Measurements from ENCODE around the gene TMEM201. TPM values are rescaled to one million over a fixed set of nuclear protein-coding genes. Genes with fewer than 3 reads are reported as not detected.
"Not testable (repeated sequence)": the region's sequence is repeated elsewhere in the genome, so short reads cannot be mapped to it uniquely, and the experiment has no call there.

The TMEM201 gene
- total RNA-seq, 1 experiment from 2014 or later: 8.8 TPM

DNA sequence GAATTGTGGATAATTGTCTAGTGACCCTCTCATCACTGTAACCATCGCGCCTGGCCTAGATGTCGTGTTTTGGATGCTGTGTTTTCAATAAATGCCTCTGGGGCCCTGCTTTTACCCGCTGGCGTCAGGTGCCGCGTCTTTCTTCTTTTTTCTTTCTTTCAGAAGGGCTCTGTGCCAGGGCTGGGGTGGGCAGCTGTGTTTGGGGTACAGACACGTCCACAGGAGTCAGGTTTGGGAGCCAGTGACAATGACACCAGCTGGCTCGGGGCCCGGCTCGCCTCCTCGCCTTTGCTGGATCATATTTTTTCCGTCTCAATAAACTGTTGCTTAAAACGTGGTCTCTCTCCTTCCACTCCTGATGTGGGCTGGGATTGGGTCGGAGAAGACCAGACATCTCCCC, 16.1 kb downstream of the TMEM201 start:
- no peak for DNase-seq
- Histone ChIP-seq H3K27me3 (no peaks in the 10 kb centered on the region), H3K36me3 (peaks cover 7% of the 10 kb centered on the region), H3K9me3 (no peaks in the 10 kb centered on the region), H3K4me3 (no peak overlapping the region)

DNA sequence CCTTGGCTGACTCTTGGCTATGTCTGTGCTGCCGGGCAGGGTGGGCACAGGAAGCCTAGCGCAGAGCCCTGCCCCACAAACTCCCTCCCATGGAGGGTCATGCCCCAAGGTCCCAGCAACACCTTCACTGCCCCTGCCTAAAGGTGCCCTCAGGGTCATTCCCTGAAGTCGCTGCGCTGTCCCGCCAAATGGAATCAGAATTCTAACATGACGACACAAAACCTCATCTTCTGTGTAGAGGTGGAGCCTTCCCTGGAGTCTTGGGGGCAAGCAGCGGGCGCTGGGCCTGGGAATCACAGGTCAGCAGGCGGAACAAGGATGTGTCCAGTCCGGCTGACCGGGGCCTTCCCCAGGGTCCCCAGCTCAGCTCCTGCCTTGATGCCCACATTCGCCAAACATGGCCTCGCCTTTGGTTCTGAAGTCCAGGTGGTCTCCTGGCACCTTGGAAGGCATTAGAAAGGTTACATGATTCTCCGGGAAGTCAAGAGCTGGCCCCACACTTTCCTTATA, 17.3 kb downstream of the TMEM201 start:
- Histone ChIP-seq H3K9me3 (no peaks in the 10 kb centered on the region), H3K27me3 (no peaks in the 10 kb centered on the region), H3K4me3 (no peak overlapping the region), H3K36me3 (peaks cover 10% of the 10 kb centered on the region)
- no peak for DNase-seq

DNA sequence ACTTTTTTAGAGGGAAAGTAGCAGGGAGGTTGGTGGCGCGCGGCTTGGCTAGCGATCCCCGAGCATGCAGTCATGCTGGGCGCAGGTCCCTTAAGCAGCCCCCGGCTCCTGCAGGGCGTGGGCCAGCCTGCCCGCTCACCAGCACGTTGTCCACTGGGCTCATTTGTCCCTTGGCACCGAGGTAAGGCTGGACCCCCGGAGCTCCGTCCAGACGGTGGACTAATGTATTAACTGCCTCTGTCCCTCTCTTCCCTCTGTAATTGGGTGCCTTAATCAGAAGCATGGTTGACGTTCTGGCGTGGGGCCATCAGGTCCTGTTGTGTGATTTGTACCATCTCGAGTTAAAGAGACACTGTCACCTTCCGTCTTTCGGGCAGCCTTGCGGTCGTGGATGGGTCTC, 17.7 kb downstream of the TMEM201 start:
- Histone ChIP-seq H3K4me3 (no peak overlapping the region), H3K27me3 (no peaks in the 10 kb centered on the region), H3K36me3 (peaks cover 10% of the 10 kb centered on the region), H3K9me3 (no peaks in the 10 kb centered on the region)
- DNase-seq: no peak

DNA sequence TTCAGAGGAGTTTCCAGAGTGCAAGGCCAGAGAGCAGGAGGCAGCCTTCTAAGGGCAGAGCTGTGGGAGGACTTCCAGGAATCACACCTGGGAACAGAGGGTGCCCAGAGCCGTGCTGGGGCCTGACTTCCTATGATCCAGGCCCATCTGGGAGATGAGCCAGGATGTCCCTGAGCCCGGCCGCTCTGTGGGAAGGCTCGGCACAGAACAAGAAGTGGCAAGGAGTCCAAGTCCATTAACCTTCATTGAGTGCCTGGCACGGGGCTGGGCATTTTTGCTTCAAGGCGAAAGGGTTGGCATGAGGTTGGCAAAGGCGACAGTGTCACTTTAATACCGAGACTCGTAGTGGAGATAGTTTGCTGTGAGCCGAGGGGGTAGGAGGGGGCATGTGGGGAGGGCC, 18.2 kb downstream of the TMEM201 start:
- no peaks in the 10 kb centered on the region for H3K9me3 ChIP-seq
- H3K36me3 ChIP-seq: peaks cover 10% of the 10 kb centered on the region
- no peak for DNase-seq
- H3K4me3 ChIP-seq: no peak overlapping the region
- no peaks in the 10 kb centered on the region for H3K27me3 ChIP-seq

DNA sequence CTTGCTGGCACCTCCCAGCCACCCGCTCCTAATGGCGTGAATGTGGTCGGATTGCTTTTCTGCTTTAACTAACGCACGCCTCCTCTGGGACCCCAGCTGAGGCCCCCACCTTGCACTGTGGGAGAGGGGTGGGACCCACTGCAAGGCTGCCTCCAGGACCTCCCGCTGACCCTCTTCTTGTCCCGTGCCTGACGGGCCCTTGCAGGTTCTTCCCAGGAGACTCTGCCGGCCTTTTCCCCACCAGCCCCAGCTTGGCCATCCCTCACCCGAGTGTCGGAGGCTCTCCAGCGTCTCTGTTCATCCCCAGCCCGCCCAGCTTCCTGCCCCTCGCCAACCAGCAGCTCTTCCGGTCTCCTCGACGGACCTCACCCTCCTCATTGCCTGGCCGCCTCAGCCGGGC, 18.6 kb downstream of the TMEM201 start:
- H3K9me3 ChIP-seq: no peaks in the 10 kb centered on the region
- H3K4me3 ChIP-seq: no peak overlapping the region
- peaks cover 14% of the 10 kb centered on the region for H3K36me3 ChIP-seq
- H3K27me3 ChIP-seq: no peaks in the 10 kb centered on the region
- DNase-seq: no peak

DNA sequence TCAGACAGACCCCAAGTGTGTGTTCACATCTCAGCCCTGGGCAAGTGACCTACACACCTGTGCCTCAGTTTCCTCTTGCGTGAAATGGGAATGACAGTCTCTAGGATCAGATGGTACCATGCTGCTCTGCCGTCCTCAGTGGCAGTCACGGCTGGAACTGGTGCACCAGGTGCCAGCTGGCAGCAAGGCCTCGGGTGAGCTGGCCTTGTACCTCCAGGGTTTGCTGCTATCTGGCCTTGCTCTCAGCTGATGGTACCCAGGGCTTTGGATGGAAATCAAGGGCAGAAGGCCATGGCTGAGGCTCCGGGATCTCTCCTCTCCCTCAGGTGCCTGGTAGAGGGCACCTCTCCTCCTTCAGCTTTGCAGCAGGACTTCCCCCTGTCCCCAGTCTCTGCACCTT, 21.3 kb downstream of the TMEM201 start:
- H3K36me3 ChIP-seq: peaks cover 14% of the 10 kb centered on the region
- no peaks in the 10 kb centered on the region for H3K27me3 ChIP-seq
- H3K4me3 ChIP-seq: no peak overlapping the region
- no peaks in the 10 kb centered on the region for H3K9me3 ChIP-seq
- no peak for DNase-seq

DNA sequence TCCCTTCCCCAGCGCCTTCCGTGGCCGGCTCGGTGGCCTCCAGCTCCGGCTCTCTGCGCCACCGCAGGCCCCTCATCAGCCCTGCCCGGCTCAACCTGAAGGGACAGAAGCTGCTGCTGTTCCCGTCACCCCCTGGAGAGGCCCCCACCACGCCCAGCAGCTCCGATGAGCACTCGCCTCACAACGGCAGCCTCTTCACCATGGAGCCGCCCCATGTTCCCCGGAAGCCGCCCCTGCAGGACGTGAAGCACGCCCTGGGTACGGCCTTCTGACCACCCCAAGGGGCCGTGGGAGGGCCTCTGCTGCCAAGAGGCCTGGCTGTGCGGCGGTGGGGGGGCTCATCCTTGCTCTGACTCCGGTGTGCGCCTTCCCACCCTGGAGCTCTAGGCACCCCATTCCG, 21.8 kb downstream of the TMEM201 start:
- Histone ChIP-seq H3K27me3 (no peaks in the 10 kb centered on the region), H3K36me3 (peaks cover 14% of the 10 kb centered on the region), H3K9me3 (no peaks in the 10 kb centered on the region), H3K4me3 (no peak overlapping the region)
- no peak for DNase-seq

DNA sequence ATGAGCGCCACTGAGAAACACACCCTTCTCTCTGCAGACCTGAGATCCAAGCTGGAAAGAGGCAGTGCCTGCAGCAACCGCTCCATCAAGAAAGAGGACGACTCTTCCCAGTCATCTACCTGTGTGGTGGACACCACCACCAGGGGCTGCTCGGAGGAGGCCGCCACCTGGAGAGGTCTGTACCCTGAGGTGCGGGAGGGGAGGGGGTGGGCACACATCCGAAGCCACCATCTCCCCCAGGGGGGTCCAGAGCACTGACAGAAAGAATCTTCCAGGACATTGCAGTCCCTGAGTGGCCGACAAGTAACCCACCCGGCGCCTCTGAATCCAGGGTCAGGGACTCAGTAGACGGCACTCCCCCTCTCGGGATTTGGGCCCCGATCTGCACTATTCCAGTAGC, 23.0 kb downstream of the TMEM201 start:
- Histone ChIP-seq H3K9me3 (no peaks in the 10 kb centered on the region), H3K4me3 (no peak overlapping the region), H3K36me3 (peaks cover 14% of the 10 kb centered on the region), H3K27me3 (no peaks in the 10 kb centered on the region)
- no peak for DNase-seq

DNA sequence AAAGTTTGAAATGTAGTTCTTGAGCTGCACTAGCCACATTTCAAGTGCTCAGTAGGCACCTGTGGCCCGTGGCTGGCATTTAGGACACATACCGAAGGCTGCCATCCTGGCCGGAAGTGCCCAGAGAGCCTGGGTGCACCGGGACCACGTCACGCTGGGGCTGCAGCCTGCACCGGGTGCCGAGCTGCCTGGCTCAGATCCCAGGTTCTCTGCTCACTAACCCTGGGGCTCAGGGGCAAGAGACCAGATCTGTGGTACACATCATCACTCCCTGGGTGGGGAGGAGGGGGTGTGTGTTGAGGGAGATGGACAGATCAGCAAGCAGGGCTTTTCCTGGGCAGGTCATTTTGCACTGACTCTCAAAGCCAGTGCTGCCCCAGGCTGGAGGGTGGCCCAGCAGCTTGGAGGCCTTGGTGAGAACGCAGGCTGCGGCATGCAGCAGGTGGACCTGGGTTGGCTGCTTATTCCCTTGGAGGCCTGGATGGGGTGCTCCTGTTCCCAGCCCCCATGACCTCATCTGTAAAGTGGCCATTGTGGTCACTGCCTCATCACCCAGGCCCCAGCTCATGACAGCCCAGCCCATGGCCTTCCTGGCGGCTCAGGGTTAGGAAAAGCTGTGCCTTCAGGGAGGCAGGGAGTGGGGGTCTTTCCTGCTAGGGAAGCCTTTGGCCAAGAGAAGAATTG, 23.6 kb downstream of the TMEM201 start:
- no peak overlapping the region for H3K4me3 ChIP-seq
- H3K36me3 ChIP-seq: peaks cover 14% of the 10 kb centered on the region
- no peaks in the 10 kb centered on the region for H3K27me3 ChIP-seq
- no peaks in the 10 kb centered on the region for H3K9me3 ChIP-seq
- DNase-seq: no peak

DNA sequence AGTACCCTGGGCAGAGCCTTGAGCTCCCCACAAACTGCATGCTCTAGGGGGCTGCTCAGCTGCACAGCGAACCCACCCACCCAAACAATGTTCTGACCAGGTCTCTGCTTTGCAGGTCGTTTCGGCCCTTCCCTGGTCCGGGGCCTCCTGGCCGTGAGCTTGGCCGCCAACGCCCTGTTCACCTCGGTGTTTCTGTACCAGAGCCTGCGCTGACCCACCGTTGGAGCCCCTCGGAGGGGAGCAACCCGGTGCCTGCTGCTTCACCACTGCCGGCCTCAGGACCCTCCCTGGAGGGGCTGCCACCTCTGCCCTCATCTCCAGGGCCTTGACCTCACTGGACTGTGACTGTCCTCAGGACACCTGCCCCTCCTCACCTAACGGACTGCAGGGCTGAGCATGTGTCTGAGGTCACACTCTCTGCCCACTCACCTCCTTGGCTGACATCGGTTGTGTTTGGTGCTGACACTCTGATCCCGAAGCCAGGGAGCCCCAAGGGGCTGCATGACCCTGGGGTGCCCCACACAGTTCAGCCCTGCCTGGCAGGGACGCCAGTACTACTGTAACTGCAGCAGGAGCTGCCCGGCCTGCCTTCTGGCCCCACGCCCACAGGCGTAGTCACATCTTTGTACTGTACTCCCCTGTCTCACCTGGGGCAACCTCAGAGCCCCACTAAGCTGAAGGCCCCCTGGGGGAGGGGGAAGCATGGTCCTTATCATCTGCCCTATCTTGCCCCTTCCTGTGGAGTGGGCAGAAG, 24.3 kb downstream of the TMEM201 start:
- no peaks in the 10 kb centered on the region for H3K9me3 ChIP-seq
- H3K4me3 ChIP-seq: no peak overlapping the region
- DNase-seq: no peak
- H3K27me3 ChIP-seq: no peaks in the 10 kb centered on the region
- peaks cover 14% of the 10 kb centered on the region for H3K36me3 ChIP-seq

DNA sequence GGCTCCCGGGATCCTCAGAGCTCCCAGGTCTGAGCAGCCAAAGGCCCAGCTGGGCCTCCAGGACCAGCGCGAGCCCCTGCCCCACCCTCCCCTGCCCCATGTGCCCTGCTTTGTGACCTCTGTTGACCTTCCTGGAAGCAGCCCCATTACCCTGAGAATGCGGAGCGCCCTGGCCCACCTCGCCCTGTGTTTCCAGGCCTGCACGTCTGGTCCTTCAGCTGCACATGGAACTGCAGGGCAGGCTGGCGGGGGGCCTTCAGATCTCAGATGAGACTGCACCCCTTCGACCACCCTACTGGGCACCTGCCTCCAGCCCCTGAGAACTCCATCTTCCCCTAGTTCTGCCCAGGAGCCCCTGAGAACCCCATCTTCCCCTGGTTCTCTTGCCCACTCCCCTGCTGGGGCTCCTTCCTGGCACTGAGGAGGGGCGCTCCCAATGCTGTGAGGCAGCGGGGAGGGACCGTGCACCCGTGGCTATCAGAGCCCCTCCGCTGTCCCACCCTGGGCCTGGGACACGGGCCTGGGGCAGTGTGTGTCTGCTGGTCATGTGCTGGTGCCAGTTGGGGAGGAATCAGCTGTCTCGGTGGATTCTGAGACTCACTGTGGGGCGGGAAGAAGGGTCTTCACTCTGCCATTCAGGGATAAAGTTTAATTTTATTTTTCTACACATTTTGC, 25.1 kb downstream of the TMEM201 start:
- no peak for DNase-seq
- Histone ChIP-seq H3K27me3 (no peaks in the 10 kb centered on the region), H3K36me3 (peaks cover 14% of the 10 kb centered on the region), H3K9me3 (no peaks in the 10 kb centered on the region), H3K4me3 (no peak overlapping the region)

DNA sequence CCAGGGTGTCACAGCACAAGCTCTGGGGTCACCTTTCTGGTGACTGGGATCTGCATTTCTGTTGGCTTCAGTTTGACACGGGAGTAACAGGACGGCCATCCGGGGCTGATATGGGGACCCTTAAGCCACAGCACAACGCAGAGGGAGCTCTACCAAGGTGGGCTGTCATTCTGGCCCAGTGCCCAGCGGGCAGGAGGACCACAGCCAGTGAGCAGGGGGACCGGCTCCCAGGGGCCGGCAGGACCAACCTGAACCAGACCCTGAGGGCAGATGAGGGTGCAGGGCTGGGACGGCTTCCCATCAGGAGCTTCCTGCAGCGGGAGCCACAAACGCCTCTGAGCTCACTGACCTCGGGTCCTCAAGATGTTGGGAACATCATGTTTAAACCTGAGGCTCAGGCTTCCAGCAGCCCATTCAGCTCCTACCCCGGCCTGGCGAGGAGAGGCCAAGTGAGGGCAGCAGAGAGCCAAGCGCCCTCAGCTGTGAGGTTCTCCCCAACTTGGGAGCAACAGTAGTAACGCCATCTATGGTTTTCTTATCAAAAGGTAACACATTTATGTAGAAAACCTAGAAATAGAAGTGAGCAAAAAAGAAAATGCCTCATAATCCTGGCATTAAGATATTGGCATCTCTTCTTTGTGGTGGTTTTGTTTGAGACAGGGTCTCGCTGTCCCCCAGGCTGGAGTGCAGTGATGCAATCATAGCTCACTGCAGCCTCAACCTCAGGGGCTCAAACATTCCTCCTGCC, 26.8 kb downstream of the TMEM201 start:
- peak; percentile 51 for DNase-seq
- Histone ChIP-seq H3K4me3 (no peak overlapping the region), H3K27me3 (no peaks in the 10 kb centered on the region), H3K36me3 (peaks cover 12% of the 10 kb centered on the region), H3K9me3 (no peaks in the 10 kb centered on the region)

DNA sequence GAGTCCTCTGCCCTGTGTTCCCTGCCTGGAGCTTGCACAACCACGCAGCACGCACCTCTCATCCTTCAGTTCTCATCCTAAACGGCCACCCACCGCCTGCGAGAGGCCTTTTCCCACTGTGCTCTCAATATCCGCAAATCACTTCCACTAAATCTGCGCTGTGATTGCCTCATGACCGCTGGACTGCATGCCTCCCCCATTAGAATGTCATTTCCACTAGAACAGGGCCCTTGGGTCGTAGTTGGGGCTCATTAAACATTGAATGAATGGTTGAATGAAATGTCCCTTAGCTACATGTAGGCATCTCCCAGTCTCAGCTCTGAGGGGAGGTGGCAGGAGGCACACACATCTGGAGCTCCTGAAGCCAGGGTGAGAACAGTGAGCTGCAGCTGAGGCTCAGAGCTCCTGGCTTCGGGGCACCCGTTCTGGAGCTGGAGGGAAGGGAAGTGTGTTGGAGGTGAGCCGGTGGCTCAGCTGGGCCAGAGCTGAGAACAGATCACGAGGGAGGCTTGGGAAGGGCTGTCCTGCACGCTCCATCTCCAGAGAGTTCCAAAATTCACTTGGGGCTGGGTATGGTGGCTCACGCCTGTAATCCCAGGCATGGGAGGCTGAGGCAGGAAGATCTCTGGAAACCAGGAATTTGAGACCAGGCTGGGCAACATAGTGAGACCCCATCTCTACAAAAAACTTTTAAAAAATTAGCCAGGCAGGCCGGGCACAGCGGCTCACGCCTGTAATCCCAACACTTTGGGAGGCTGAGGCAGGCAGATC, 30.4 kb downstream of the TMEM201 start:
- Histone ChIP-seq H3K27me3 (no peaks in the 10 kb centered on the region), H3K9me3 (no peaks in the 10 kb centered on the region), H3K36me3 (no peaks in the 10 kb centered on the region), H3K4me3 (no peak overlapping the region)
- no peak for DNase-seq

DNA sequence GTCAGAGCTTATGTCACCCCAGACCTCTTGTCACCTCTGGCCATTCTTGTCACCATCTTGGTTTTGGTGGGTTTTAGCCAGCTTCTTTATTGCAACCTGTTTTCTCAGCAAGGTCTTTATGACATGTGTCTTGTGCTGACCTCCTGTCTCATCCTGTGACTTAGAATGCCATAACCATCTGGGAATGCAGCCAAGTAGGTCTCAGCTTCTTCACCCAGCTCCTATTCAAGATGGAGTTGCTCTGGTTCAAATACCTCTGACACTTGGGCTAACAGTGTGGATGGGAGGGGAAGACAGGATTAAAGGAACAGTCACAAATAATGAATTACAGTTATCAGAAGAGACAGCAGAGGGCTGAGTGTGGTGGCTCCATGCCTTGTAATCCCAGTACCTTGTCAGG, 32.3 kb downstream of the TMEM201 start:
- Histone ChIP-seq H3K4me3 (no peak overlapping the region), H3K27me3 (no peaks in the 10 kb centered on the region), H3K36me3 (no peaks in the 10 kb centered on the region), H3K9me3 (no peaks in the 10 kb centered on the region)
- DNase-seq: no peak

DNA sequence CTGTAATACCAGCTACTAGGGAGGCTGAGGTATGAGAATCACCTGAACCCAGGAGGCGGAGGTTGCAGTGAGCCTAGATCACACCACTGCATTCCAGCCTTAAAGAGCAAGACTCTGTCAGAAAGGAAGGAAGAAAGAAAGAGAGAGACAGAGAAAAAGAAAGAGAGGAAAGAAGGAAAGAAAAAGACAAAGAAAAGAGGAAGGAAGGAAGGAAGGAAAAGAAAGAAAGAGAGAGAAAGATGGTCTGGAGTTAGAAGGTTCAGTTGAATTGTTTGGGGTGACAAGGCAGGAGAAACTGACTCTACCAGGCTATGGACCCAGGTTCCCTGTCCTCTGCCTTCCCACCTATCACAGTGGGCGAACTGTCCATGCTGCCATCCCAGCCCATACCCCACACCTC, 35.4 kb downstream of the TMEM201 start:
- Histone ChIP-seq H3K4me3 (no peak overlapping the region), H3K27me3 (no peaks in the 10 kb centered on the region), H3K9me3 (no peaks in the 10 kb centered on the region), H3K36me3 (no peaks in the 10 kb centered on the region)
- no peak for DNase-seq

DNA sequence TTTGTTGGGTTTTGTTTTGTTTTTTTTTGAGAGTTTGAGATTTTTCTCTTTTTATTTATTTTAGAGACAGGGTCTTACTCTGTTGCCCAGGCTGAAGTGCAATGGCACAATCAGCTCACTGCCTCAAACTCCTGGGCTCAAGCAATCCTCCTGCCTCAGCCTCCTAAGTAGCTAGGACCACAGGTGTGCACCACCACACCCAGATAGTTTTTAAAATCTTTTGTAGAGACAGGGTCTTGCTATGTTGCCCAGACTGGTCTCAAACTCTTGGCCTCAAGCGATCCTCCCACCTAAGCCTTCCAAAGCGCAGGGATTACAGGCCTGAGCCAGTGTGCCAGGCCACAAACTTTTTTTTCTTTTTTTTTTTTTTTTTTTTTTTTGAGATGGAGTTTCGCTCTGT, 36.3 kb downstream of the TMEM201 start:
- DNase-seq, H3K4me3 ChIP-seq, H3K27me3 ChIP-seq, H3K9me3 ChIP-seq, H3K36me3 ChIP-seq: not testable (repeated sequence)
